Activated T-helper 1 cell treated with Interleukin-2 at 50 U/mL for 16 hours (primary cell): ENCODE results near the gene CCDC159.
"Not testable (repeated sequence)": the region's sequence is repeated elsewhere in the genome, so short reads cannot be mapped to it uniquely, and the experiment has no call there.

Source experiments
- DNase-seq: peaks from one replicate; pipeline ENCODE4 v3.0.0-alpha.2; 2020; ENCODE audit warnings: low read depth

Gene CCDC159

DNA sequence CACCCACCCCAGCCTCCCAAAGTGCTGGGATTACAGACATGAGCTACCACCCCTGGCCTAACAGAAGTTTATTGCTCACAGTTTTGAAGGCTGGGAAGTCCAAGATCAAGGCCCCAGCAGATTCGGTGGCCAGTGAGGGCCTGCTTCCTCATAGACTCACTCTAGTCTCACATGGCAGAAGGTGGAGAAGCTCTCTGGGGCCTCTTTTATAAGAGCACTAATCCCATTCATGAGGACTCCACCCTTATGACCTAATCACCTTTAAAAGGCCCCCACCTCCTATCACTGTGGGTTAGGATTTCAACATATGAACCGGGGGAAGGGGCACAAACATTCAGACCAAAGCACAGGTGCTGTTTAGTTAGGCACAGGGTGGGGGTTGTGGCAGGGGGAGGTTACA lies 21.2 kb downstream of the CCDC159 start:
- DNase-seq, result no peak

- DNase-seq, result no peak
Measured at GRCh38 chr19:11370744-11371143, 24.4 kb downstream of the CCDC159 start.

- no peak for DNase-seq
Measured at GRCh38 chr19:11373166-11373884, 27.0 kb downstream of the CCDC159 start.

GRCh38 chr19:11373885-11374432 lies 27.6 kb downstream of the CCDC159 start:
- no peak for DNase-seq

- peak; percentile 94 for DNase-seq
Measured at GRCh38 chr19:11374433-11375142, 28.3 kb downstream of the CCDC159 start, which contains the start of gene SWSAP1. Gene SWSAP1 (plus strand): TSS chr19:11374666. CDS start chr19:11374681, 15 bp downstream.

DNA sequence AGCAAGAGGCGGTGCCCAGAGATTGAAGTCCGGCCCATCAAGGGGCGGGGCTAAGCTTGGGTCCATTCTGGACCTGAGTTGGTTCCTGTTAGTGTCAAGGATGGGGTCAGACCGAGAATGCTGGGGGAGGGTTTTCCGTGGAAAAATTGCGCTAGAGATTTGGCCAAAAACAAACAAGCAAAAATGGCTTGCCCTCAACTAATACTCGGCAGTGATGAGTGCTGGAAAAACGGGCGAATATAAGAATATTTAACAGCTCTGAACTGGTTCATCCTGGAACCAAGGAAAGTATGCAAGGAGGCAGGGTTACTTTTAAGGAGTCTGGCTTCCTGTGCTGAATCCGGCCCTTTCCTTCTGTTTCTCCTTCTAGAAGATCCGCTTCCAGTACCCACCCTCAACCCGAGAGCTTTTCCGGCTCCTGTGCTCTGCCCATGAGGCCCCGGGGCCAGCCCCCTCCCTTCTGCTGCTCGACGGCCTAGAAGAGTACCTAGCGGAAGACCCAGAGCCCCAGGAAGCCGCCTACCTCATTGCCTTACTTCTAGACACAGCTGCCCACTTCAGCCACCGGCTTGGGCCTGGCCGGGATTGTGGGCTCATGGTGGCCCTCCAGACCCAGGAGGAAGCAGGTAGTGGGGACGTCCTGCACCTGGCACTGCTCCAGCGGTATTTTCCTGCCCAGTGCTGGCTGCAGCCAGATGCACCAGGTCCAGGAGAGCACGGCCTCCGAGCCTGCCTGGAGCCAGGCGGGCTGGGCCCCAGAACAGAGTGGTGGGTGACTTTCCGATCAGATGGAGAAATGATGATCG lies 29.0 kb downstream of the CCDC159 start:
- peak; percentile 65 for DNase-seq

DNA sequence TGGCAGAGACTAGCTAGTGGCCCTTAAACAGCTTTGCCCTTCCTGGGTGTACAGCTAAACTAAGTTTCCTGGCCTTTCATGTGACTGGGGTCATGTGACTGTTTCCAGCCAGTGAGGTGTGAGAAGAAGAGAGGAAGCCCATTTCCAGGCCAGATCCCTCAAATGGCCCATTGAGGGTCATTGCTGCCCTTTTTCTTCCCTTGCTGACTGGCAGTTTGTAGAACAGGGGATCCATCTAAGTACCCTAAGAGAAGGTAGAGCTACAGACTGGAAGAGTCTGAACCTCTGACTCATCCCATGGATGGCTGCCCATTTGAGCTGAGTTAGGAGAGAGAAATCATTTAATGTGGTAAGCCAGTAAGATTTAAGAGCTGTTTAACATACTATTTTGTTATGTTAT lies 30.9 kb downstream of the CCDC159 start:
- no peak for DNase-seq

- no peak for DNase-seq
Measured at GRCh38 chr19:11377756-11378155, 31.4 kb downstream of the CCDC159 start.

DNA sequence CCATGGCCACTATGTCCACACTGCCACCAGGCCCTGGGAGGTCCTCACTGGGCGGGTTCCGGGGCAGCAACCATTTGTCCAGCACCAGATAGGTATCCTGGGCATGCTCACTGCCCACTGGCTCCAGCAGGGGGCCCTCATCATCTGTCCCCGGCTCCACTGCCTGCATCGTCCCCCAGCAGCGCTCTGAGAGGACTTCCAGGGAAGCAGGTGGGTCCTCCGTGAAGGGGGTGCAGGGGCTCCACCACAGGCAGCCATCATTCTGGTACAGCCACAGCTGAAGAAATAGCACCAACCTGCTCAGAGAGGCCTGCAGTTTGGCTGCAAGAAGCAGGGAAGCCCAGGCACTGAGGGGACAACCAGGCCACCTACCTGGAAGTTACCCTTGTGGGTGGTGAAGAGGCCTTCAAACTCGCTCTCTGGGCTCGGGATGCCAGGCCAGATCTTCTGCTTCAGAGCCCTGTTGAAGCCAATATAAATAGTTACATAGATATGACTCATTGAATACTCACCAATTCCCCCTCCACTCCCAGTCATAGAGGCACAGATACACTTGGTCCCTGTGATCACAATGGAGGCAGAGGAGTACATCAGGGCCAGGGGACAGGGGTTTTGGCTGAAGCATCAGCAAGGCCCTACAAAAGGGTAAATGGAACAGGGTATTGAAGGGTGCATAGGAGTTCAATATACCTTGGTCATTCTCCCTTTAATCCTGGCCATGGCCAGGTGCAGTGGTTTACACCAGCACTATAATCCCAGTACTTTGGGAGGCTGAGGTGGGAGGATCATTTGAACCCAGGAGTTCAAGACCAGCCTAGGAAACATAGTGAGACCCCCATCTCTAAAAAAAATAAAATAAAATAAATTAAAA lies 32.2 kb downstream of the CCDC159 start:
- no peak for DNase-seq

DNA sequence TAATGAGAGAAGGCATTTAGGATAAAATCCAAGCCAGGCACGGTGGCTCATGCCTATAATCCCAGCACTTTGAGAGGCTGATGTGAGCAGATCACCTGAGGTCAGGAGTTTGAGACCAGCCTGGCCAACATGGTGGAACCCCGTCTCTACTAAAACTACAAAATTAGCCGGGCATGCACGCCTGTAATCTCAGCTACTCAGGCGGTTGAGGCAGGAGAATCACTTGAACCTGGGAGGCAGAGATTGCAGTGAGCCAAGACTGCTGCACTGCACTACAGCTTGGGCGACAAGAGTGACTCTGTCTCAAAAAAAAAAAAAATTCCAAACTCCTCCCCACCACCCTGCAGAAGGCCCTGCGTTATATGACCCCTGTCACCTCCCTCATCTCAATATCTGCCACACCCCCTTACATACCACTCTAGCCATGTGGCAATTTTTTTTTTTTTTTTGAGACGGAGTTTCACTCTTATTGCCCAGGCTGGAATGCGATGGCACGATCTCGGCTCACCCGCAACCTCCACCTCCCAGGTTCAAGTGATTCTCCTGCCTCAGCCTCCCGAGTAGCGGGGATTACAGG lies 33.0 kb downstream of the CCDC159 start:
- not testable (repeated sequence) for DNase-seq

- DNase-seq, result no peak
Measured at GRCh38 chr19:11379857-11380350, 33.6 kb downstream of the CCDC159 start.

DNA sequence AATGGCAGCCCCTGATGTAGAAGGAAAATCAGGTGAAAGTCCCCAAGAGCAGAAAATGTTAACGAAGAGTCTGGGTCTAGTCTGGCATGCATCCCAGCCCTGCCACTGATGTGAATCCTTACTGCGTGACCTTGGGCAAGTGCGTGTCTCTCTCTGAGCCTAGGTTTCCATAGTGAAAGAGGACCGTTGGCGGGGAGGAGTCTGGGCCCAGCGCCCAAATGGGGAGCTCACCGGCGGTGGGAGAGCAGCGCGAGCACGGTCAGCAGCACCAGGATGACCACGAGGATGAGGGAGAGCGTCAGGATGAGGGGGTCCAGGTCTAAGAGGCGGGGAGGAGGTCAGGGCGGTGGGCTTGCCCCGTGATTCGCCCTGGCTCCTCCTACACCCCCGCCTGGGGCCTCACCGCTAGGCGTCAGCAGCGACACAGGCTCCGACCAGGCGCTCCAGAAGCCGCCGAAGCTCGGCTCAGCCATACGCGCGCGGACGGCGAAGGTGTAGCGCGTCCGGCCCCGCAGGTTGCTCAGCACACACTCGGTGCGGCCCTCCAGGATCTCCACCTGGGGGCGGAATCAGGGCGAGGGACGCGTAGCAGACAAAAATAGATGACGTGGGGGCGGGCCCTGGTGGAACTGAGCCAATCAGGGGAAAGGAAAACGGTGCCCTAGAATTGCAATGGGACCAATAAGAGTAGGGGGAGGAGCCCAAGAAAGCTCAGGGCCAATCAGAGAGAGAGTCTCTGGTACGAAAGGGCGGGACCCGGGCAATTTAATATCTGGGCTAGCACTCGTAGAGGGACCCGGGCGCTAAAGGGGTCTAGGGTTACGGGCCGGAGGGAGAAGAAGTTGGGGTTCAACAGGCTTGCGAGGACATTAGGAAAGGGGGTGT lies 34.6 kb downstream of the CCDC159 start:
- peak; percentile 95 for DNase-seq

- DNase-seq, result peak; percentile 13
Measured at GRCh38 chr19:11382898-11383705, 36.8 kb downstream of the CCDC159 start.

DNA sequence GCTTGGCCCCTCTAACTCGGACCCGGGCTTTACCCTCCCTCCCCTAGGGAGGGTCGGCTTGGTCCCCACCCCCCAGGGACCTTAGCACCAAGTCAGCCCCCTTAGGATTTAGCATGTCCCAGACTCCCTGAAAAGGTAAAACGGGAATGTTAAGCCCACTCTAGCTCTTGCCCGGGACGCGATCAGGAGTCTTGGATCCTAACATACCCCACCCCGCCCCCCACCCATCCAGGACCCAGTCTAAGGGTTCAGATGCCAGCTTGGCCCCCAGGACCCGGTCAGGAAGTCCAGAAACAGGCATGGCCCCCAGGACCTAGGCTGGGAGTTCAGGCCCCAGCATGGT lies 37.4 kb downstream of the CCDC159 start:
- DNase-seq, result no peak

- no peak for DNase-seq
Measured at GRCh38 chr19:11384778-11385129, 38.4 kb downstream of the CCDC159 start.

- DNase-seq, result no peak
Measured at GRCh38 chr19:11387162-11388034, 41.1 kb downstream of the CCDC159 start.

DNA sequence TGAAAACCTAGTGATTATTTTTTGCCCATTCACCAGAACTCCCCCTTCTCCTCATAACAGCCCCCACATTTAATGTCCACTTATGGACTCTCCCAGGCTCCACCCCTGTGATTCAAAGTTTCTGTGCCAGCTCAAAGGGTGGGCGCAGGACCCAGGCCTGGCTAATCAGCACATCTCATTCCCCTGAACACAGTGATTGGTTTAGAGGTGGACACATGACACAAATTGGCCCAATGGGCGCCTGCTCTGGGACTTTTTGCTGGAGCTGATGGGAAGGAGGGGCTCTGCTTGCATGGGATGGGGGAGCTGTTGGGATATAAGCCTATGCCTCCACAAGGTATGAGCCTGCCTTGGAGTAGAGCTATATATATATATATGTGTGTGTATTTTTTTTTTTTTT lies 44.0 kb downstream of the CCDC159 start:
- no peak for DNase-seq
